HG03457 (cell line): ENCODE measurements around the gene ZDHHC1.
"Not testable (repeated sequence)": the region's sequence is repeated elsewhere in the genome, so short reads cannot be mapped to it uniquely, and the experiment has no call there.

Experiments used
- ATAC-seq: cut with Tn5 transposase; IDR thresholded peaks from one replicate; pipeline ENCODE4 v1.9.1; 2021; ENCODE audit warnings: moderate number of reproducible peaks; ENCODE audit not compliant: unreplicated experiment

Gene ZDHHC1

GRCh38 chr16:67430977-67431774 lies 14.9 kb upstream of the ZDHHC1 start, which contains the start of gene HSD11B2:
Gene HSD11B2, plus strand, starts transcription at chr16:67431121. Its CDS starts 128 bp downstream, at chr16:67431249.
- ATAC-seq: no peak

GRCh38 chr16:67430504-67430976 lies 14.3 kb upstream of the ZDHHC1 start:
- no peak for ATAC-seq

- no peak for ATAC-seq
These were observed 13.7 kb upstream of the ZDHHC1 start for GRCh38 chr16:67429799-67430503.

- ATAC-seq: no peak
These were observed 12.9 kb upstream of the ZDHHC1 start for GRCh38 chr16:67429053-67429798.

- ATAC-seq: no peak
These were observed 12.0 kb upstream of the ZDHHC1 start for GRCh38 chr16:67428146-67428731.

GRCh38 chr16:67426950-67427349 lies 10.7 kb upstream of the ZDHHC1 start:
- ATAC-seq: no peak

- ATAC-seq: no peak
These were observed 9.7 kb upstream of the ZDHHC1 start for GRCh38 chr16:67426022-67426421.

GRCh38 chr16:67425580-67425979 lies 9.3 kb upstream of the ZDHHC1 start:
- no peak for ATAC-seq

- no peak for ATAC-seq
These were observed 8.8 kb upstream of the ZDHHC1 start for GRCh38 chr16:67425061-67425460.

- no peak for ATAC-seq
These were observed 8.0 kb upstream of the ZDHHC1 start for GRCh38 chr16:67424261-67424615.

GRCh38 chr16:67423611-67424260 lies 7.5 kb upstream of the ZDHHC1 start:
- ATAC-seq: no peak

GRCh38 chr16:67423015-67423414 lies 6.7 kb upstream of the ZDHHC1 start:
- ATAC-seq: no peak

GRCh38 chr16:67421030-67421429 lies 4.8 kb upstream of the ZDHHC1 start:
- no peak for ATAC-seq

GRCh38 chr16:67419931-67420330 lies 3.7 kb upstream of the ZDHHC1 start:
- ATAC-seq: no peak

GRCh38 chr16:67419502-67419901 lies 3.2 kb upstream of the ZDHHC1 start:
- no peak for ATAC-seq

- no peak for ATAC-seq
These were observed 1.2 kb upstream of the ZDHHC1 start for GRCh38 chr16:67417333-67418061.

GRCh38 chr16:67415421-67415820 lies 856 bp downstream of the ZDHHC1 start:
- ATAC-seq: not testable (repeated sequence)

GRCh38 chr16:67413978-67414911 lies 2.0 kb downstream of the ZDHHC1 start:
- no peak for ATAC-seq

GRCh38 chr16:67412294-67412693 lies 4.0 kb downstream of the ZDHHC1 start:
- no peak for ATAC-seq
